ENCODE measurements around the gene RXFP2.

Gene RXFP2

DNA sequence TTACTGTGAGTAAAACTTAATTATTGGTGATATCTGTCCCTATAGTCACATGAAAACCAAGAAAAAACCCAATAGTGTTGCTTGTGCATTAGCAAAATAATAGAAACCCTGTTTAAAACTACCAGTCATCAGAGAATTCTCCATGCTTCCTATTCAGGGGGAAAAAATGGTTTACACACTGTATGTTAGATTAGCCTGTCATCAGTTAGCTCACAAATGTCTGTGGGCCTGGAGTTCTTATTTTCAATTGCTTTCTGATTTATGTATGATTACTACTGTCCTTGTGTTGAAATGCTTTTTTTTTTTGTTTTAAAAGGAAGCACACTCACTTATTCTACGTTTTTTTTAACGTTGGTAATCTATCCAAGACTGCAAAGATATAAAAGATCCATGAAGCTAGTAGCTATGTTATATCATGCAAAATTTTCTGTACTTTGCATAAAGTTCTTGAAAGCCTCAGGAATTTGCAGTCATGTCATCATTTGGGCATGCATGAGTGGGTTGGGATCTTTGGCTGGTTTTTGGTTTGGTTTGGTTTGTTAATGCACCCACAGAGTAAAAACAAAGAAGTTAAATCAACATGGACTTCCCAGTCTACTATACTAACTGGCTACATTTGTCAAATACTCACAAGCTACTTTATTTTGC lies 25.9 kb downstream of the RXFP2 start:
- no peak for DNase-seq (ENCODE audit: extremely low read depth in 1 of 2, low read depth in 1 of 2)

DNA sequence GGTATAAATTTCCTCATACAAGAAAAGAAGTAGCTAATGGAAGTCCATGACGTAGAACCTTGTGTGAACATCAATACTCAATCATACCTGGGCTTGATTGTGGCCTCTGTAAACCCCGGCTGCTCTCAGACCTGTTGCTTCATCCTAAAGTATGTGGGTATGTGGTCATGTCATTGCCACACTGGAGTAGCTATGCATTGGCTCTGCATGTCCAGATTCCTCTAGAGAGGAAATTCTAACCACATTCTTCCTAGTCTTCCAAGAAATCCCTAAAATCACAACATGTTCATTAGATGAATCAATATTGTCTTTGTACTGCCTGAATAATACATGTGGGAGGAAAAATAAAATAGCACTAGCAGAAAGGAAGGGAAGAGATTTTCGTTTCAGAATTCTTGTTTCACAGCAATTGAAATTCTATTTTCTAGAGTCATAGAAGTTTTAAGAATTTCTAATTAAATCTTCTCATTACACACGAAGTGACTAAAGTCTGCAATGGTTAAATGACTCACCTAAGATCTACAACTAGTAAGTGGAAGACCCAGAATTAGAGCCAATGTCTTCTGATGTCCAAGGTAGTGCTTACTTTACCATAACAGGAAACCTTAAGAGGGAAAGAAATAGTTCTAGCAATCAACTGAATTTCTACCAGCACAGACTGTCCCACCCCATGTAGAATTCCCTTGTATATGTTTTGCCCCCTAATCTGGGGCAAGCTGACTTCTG lies 28.0 kb downstream of the RXFP2 start:
- DNase-seq (ENCODE audit: extremely low read depth in 1 of 2, low read depth in 1 of 2): no peak

DNA sequence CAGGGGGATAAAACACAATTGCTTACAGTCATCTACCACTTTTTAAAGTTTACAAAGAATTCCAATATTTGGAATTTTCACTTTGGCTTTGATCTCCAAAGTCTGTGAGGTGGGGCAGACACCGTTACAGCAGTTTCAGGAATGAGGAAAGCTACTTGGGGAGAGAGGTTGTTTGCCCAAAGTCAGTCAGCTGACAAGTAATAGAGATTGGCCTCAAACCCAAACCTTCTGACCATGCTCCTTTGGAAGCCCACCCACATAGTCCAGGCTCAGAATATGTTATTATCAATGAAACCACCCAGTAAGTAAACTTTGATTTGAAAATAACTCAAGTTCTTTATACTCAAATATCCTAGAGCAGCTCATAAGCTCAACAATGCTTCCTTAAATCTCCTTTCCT lies 29.0 kb downstream of the RXFP2 start:
- DNase-seq (ENCODE audit: extremely low read depth in 1 of 2, low read depth in 1 of 2): no peak

DNA sequence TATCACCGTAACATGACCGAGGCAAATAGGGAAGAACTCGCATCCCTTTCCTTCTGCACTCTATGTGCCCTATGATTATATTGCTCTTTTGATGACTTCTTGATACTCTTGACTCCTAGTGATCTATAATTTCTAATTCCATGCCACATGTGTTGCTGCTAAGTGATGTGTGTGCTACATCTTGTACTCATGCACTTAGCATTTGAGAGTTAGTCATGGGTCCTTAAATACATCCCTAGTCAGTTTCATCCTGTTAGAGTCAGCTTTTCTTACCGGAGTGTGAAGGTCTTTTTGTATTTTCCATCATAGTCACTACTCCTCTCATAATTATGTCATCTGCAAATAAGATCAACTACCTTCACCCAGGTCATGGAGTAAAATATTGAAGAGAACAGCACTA lies 30.2 kb downstream of the RXFP2 start:
- DNase-seq (ENCODE audit: extremely low read depth in 1 of 2, low read depth in 1 of 2): no peak

DNA sequence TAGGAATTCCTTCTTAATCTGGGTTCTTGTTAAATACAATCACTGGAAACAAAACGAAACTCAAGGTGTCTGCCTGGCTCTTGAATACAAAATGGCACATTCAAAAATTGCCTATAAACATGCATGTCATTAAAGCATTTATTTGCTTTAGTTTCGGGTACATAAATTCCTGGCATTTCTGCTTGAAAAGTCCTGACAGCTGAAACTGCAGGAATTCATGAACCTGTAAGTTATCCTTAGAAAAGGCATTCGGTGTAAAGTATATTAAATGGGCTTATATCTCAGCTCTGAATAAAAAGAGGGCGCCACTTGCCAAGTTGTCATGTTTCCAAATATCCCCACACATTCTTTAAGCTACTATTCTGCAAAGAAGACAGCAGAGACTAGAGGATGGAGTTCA lies 32.9 kb downstream of the RXFP2 start:
- DNase-seq (ENCODE audit: extremely low read depth in 1 of 2, low read depth in 1 of 2): no peak

DNA sequence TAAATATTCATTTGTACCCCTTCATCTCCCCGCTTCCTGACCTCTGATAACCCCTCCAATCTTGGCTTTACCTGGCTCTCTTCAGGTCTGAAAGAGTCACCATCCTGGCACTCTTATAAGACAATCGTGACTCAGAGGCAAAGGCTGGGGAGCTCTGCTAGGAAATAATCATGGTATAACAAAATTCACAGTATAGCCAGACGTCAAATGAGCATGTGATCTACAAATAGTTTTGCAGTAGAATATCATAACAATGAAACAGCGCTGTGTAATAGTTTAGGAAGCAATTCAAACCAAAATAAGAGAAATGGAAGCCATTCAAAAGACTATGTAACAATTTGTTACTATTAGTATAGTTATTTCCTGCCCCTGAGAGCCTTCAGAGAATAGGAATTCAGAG lies 34.2 kb downstream of the RXFP2 start:
- no peak for DNase-seq (ENCODE audit: extremely low read depth in 1 of 2, low read depth in 1 of 2)

DNA sequence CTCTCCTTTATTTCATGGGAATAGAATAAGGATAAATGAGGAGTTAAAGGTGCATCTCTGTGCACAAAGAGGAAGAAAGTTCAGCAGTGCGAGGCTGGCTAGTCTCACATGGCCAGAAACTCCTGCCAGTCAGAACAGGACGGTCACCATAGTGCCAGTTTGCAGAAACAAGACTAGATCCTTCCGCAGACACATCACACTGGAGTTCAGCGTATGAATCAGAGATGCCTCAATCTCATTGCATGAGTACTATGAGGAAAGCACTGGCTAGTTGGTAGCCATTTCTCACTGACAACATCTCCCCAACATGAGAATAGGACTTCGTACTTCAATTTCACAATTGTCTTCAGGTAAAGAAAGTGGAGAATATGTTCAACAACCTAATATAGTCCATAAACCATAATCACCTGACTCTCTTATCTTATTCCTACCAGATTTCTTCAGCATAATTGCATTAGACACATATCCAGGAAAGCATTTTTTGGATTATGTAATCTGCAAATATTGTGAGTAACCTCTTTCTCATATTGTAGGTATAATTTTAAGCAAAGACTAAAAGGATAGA lies 34.9 kb downstream of the RXFP2 start:
- DNase-seq (ENCODE audit: extremely low read depth in 1 of 2, low read depth in 1 of 2): no peak

DNA sequence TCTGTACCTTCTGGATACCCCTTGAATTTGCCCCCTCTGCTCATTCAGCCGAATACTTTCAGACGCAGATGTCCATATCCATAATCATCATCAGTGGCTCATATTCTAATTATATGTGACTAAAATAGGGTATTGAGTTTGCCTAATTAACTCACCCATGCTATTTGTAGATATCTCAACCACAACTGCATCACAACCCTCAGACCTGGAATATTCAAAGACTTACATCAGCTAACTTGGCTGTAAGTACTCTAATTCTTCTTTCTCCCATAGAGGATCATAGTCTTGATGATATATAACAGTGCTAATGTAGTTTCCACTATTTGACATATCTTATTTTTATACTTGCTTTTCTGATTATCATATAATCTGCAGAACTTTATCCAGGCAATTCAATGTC lies 35.8 kb downstream of the RXFP2 start:
- DNase-seq (ENCODE audit: extremely low read depth in 1 of 2, low read depth in 1 of 2): no peak

DNA sequence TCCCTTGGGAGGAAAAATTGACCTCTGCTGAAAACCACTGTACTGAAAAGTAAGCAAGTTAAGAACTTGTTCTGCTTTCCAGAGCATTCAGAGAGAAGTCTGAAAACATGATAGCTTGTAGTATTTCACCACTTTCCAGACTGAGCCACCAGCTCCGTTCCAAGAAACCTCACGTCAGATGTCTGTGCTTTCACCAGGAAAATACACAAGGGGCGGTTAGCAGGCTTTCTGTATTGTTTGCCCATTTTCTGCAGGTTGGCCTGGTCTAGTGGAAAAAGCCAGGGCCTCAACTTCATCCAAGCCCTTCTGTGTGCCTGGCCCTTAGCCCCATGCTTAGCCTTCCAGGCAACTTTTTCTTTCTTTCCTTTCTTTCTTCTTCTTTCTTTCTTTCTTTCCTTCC lies 36.4 kb downstream of the RXFP2 start:
- no peak for DNase-seq (ENCODE audit: extremely low read depth in 1 of 2, low read depth in 1 of 2)

DNA sequence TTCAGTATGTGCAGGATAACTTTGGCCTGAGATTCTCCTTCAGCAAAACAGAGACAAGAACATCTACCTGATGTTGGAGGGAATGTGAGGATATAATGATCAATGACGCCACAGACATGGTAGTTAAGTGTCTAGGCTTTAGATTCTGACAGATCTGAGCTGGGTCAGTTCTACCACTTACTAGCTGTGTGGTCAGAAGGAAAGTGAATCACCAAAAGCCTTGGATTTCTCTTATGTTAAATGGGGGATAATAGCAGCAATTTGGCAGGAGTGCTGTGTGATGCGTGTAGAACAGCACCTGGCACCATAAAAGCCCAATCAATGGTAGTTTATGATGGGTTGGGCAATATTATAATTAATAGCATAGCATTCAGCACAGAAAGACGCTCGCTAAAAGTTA lies 41.7 kb downstream of the RXFP2 start:
- DNase-seq (ENCODE audit: extremely low read depth in 1 of 2, low read depth in 1 of 2): no peak

DNA sequence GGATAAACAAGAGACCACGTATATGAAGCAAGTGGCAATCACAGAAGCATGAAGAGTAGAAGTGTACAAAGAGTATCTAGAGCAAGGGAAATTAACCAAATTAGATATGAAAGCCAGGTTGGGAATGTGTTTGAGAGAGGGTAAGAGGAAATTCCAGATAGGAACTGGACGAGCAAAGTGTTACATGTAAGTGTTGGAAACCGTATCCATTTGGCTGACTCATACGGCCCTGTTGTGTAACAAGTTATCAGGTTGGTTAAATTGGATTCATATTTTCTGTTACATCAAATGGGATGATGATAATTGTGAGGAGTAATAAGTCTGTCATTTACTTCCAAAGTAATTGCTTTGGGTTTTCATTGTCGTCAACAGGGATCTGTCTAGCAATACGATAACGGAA lies 46.7 kb downstream of the RXFP2 start:
- DNase-seq (ENCODE audit: extremely low read depth in 1 of 2, low read depth in 1 of 2): no peak

DNA sequence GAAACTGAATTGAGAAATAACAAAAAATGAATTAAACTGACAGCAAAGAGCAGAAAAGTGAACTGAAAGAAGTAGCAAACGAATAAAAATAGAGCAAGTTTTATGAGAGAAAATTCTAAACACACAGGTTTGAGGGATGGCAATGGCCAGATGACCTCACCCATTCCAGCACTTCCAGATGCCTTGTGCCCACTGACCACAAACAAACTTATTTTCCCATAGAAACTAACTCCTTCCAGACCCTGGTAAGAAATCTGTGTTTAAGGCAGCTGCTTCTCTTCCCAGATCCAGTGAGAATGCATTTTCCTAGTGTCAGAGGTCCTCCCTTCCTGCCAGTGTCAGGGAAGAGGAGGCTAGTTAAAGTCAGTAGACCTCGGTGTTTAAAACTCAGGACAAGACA lies 51.7 kb downstream of the RXFP2 start:
- DNase-seq (ENCODE audit: extremely low read depth in 1 of 2, low read depth in 1 of 2): no peak

DNA sequence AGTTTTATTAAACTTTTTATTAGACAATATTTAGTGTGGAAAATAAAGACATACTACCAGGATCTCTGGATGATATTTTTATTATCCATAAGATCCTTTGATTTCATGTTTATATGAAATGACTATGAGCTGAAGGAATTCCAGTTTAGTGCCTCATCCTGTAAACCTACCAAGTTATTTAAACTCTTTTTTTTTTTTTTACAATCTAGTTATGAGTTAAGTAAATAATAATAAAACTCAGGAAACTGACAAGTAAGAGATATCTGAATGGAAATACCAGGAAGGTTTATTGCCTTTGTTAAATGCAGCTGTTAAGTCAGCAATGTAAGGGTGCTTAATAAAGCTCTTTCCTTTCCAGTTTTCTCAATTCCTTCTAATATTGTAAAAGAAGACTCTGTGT lies 53.9 kb downstream of the RXFP2 start:
- no peak for DNase-seq (ENCODE audit: extremely low read depth in 1 of 2, low read depth in 1 of 2)

DNA sequence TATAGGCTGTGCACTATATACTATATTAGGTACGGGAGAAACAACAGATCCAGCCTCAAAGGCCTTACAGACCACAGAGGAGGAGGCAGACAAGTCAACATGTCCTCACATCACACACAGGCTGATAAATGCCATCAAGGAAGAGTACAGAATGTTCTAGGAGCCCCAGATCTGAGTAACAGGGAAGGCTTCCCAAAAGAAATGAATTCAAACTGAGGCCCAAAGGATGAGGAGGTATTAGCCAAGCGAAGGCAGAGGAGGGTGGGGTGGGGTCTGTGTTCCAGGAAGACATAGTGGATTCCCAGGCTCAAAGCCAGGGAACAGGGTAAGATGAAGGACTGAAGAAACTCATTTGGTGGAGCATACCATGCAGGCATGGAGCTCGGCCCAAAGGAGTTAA lies 55.1 kb downstream of the RXFP2 start:
- DNase-seq (ENCODE audit: extremely low read depth in 1 of 2, low read depth in 1 of 2): no peak

DNA sequence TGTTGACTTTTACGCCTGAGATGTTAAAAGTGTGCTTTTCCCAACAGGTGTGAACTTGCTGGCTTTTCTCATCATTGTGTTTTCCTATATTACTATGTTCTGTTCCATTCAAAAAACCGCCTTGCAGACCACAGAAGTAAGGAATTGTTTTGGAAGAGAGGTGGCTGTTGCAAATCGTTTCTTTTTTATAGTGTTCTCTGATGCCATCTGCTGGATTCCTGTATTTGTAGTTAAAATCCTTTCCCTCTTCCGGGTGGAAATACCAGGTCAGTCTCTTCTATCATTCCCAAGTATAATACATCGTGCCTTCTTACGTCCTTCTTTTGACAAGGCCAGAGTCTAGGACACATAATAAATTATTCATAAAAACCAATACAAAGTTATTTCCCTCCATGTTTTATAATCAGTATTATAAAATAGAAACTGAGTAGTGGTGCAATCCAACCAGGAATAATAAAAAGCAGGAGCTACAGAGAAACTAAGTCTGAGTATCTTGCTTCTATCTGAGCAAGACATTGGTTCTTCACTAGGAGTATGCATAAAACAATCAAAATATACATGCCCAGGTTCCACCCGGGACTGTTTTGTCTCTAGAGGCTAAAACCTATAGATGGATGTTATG lies 57.9 kb downstream of the RXFP2 start:
- DNase-seq (ENCODE audit: extremely low read depth in 1 of 2, low read depth in 1 of 2): no peak

DNA sequence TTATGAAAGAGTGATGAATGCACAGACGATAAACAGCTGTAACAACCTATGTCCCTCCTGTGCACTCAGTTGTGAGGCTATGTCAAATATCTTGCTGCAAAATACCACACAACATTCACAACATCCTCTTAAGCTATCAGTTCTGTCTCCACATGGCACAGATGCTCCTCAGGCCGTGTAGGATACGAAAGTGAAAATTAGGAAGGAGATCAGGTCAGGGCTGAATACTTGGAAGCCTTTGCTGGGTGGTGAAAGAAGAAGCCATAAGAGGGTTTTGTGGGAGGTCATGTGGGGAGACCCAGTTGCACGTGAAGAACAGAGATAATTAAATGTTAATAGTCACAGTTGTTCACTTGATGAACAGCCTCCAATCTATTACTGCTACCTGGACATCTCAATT lies 58.9 kb downstream of the RXFP2 start:
- DNase-seq (ENCODE audit: extremely low read depth in 1 of 2, low read depth in 1 of 2): no peak

DNA sequence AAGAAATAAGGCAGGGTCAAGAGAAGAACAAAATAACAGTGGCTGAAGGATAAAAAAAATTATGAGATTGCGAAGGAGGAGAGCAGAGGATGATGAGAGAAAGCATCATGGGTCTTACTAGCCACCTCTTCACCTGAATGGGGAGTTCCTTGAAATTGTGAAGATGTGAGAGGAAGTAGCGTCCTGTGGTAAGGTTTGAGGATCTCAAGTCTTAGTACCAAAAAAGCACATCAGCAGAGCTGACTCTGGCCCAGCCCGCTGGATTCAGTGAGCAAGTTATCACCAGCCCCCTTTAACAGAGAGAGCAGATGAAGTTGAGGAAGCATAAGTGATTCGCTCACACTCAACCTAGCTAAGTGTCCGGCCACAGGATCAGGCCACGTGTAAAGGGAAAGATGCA lies 61.8 kb downstream of the RXFP2 start:
- DNase-seq (ENCODE audit: extremely low read depth in 1 of 2, low read depth in 1 of 2): no peak

DNA sequence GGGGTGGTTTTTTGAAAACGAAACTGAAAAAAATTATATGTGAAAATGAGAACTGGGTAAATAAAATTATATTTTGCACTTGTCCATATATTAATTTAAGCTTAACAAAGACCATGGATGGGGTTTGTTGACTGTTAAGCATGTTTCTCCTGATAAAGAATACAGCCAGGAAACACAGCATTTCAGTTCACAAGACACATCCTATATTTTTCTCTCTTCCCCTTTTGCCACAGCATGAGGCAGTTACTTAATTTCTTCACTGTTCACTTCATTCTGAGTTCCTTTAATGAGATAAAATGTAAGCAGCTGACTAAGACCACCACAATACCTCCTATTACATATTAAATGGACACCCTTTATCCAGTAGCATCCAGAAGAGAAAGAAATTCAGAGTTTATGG lies 64.0 kb downstream of the RXFP2 start:
- DNase-seq (ENCODE audit: extremely low read depth in 1 of 2, low read depth in 1 of 2): no peak

DNA sequence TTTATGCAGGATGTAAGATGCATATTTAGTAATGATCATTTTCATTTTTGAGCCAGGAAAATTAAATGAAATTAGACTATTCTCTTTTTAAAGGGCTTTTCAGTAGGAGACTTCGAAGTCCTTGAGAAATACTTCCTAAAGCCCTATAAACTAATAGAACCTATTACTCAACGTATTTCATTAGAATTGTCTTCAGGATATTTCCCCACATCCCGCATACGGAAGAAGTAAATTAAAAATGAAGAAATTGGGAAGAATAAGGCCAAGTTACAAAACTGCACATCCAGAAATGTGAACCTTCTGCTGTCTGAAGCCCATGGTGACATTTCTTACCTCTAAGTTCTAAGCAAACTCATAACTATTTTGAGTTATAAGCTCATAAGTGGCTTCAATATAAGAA lies 66.5 kb downstream of the RXFP2 start:
- DNase-seq (ENCODE audit: extremely low read depth in 1 of 2, low read depth in 1 of 2): no peak

DNA sequence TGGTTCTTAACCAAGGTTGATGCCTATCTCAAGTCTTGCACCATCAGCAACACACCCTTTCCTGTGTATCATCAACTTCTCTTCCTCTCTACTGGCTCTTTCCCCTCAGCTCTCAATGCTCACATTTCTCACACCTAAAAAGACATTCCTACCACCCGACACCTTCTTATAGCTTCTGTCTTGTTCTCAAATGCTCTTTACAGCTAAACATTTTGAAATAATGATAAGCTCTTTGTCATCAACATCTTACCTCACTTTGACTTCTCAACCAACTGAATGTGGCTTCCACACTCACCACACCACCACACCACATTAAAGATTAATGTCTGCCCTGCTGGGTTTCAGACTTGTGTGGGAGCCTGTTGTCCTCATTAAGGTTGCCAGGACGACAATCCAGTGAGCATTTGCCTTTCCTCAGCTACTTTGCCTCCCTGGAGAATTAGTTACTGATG lies 67.8 kb downstream of the RXFP2 start:
- DNase-seq (ENCODE audit: extremely low read depth in 1 of 2, low read depth in 1 of 2): peak in 1 of 2 donors; percentile 13

DNA sequence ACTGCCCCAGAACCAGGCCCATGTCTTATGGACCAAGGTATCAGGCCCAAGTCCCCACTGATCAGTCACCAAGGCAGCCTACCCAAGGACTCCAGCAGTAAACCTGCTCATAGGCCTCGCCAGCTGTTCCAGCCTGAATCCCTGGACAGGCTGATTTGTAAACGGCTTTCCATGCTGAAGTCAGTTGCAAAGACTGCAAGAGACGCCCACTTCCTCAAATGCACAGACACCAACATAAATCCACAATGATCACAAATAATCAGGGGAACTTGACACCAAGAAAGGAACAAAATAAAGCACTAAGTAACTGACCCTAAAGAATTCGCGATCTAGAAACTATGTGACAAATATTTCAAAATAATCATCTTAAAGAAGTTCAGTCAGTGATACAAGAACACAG lies 75.2 kb downstream of the RXFP2 start:
- DNase-seq (ENCODE audit: extremely low read depth in 1 of 2, low read depth in 1 of 2): no peak

All from stimulated activated CD8-positive, alpha-beta memory T cell treated with anti-CD3 and anti-CD28 coated beads, Interleukin-7, amount 100 ng/mL, for 48 hours (primary cell).